ENCODE results near the gene MAZ. TPM values are rescaled to one million over a fixed set of nuclear protein-coding genes. Genes with fewer than 3 reads are reported as not detected.

Gene MAZ
- total and polyA plus RNA-seq, 7 donors = 94.9 to 193 (median 131) TPM

GRCh38 chr16:29761882-29762281 lies 44.4 kb upstream of the MAZ start:
- no peak for ATAC-seq
- intact Hi-C loops (cut with DNase I) = no loop called here
- whole genome bisulfite sequencing, 3 donors = 61 to 66% (median 64%) methylated on average over 6 of the region's 6 CpGs
- H3K27me3 ChIP-seq (ENCODE audit: insufficient read depth in 3 of 3, low read length in 2 of 3) = no peaks in the 10 kb centered on the region
- no peak overlapping the region for H3K4me3 ChIP-seq
- DNase-seq = no peak
- H3K9me3 ChIP-seq = no peaks in the 10 kb centered on the region
- H3K27ac ChIP-seq = no peak overlapping the region
- H3K36me3 ChIP-seq (ENCODE audit: insufficient read depth in 1 of 2, low read depth in 1 of 2) = no peaks in the 10 kb centered on the region
- no peak for TF ChIP-seq CTCF (IDR thresholded peaks at IDR 0.05)
- H3K4me1 ChIP-seq = no peaks in the 10 kb centered on the region

- no peak overlapping the region for H3K27ac ChIP-seq
- intact Hi-C loops (cut with DNase I) = no loop called here
- ATAC-seq (no peak), DNase-seq (no peak)
- no peaks in the 10 kb centered on the region for H3K27me3 ChIP-seq (ENCODE audit: insufficient read depth in 3 of 3, low read length in 2 of 3)
- no peaks in the 10 kb centered on the region for H3K9me3 ChIP-seq
- no peaks in the 10 kb centered on the region for H3K4me1 ChIP-seq
- no peak for TF ChIP-seq CTCF (IDR thresholded peaks at IDR 0.05)
- H3K4me3 ChIP-seq = no peak overlapping the region
- WGBS, 3 donors = 66 to 74% (median 72%) methylated on average over 6 of the region's 6 CpGs
- H3K36me3 ChIP-seq (ENCODE audit: insufficient read depth in 1 of 2, low read depth in 1 of 2) = no peaks in the 10 kb centered on the region
Observed at GRCh38 chr16:29763326-29763725, 43.0 kb upstream of the MAZ start.

DNA sequence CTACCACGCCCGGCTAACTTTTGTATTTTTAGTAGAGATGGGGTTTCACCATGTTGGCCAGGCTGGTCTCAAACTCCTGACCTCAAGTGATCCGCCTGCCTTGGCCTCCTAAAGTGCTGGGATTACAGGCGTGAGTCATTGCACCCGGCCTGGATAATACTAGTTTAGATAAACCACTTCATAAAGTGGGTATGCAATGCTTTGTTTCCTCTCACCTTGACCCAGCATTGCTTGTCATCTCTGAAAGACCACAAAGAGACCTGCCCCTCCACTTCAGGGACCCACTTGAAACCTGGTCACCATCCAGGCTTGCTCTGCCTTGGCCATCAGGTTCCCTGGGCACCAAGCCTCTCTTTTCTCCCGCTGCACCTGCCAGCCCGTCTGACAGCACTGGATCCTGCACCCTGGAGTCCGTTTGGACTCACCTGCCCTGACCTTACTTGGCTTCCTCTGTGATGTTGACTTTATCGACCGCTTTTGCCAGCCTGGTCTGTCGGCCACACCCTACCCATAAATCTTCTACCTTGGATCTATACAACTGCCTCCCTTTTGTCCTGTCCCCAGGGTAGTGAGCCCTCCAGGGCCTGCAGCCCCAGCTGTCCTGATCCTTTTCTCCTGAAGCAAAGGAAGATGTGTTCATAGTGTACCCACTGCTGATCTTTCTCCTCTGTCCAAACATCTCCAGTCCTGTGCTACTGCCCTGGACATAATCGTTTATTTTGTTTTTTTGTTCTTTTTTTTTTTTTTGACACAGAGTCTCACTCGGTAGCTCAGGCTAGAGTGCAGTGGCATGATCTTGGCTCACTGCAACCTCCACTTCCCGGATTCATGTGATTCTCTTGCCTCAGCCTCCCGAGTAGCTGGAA lies 40.9 kb upstream of the MAZ start:
- ATAC-seq (peak in 2 of 4 donors; percentile 35 to 60), DNase-seq (no peak)
- 40 to 49% (median 40%) methylated on average over 15 of the region's 15 CpGs for WGBS, 3 donors
- Histone ChIP-seq H3K9me3 (no peaks in the 10 kb centered on the region), H3K27ac (no peak overlapping the region), H3K4me3 (no peak overlapping the region), H3K4me1 (no peaks in the 10 kb centered on the region), H3K27me3 (ENCODE audit: insufficient read depth in 3 of 3, low read length in 2 of 3) (no peaks in the 10 kb centered on the region), H3K36me3 (ENCODE audit: insufficient read depth in 1 of 2, low read depth in 1 of 2) (no peaks in the 10 kb centered on the region)
- no peak for TF ChIP-seq CTCF (IDR thresholded peaks at IDR 0.05)
- intact Hi-C loops (cut with DNase I) = loop anchor here in 1 of 2 donors (5.0 kb wide), 1 partner anchor 122 kb away; no protein-coding TSS in a partner anchor

GRCh38 chr16:29766571-29766970 lies 39.8 kb upstream of the MAZ start:
- H3K27ac ChIP-seq = no peak overlapping the region
- DNase-seq = no peak
- H3K4me1 ChIP-seq = no peaks in the 10 kb centered on the region
- no peak for ATAC-seq
- H3K27me3 ChIP-seq (ENCODE audit: insufficient read depth in 3 of 3, low read length in 2 of 3) = no peaks in the 10 kb centered on the region
- intact Hi-C loops (cut with DNase I) = loop anchor here in 1 of 2 donors (5.0 kb wide), 1 partner anchor 121 kb away; no protein-coding TSS in a partner anchor
- 87 to 96% (median 95%) methylated on average over 3 of the region's 3 CpGs for WGBS, 3 donors
- no peak overlapping the region for H3K4me3 ChIP-seq
- TF ChIP-seq CTCF (IDR thresholded peaks at IDR 0.05) = no peak
- no peaks in the 10 kb centered on the region for H3K9me3 ChIP-seq
- no peaks in the 10 kb centered on the region for H3K36me3 ChIP-seq (ENCODE audit: insufficient read depth in 1 of 2, low read depth in 1 of 2)
